ENCODE measurements around the gene KRT82.
"Not testable (repeated sequence)": the region's sequence is repeated elsewhere in the genome, so short reads cannot be mapped to it uniquely, and the experiment has no call there.

Gene KRT82

DNA sequence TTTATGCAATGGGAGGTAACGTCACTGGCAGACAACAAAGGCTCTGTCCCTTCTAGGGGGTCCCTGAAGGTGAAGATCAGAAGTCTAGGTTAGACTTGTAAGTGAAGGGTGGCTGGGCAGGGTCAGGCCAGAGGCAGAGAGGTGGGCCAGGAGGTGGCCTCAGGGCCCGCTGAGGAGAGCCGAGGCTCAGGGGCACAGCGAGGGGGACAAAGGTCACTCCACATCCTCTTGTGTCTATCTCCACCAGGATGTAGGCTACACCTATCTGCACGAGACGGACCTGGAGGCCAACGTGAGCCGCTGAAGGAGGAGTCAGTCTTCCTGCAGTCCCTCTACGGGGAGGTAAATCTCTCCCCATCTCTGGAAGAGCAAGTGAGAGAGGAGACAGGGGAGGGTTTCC is 59.1 kb downstream of the KRT82 start:
- ChIA-PET CTCF (no interaction called here), POLR2A (interaction anchor here (1.5 kb wide), 1 partner anchor 8 kb away, joined by 3 read pairs; no protein-coding TSS in a partner anchor)
- no peak for TF ChIP-seq NFRKB (IDR thresholded peaks at IDR 0.05)
- no peak for TF ChIP-seq CTBP1 (IDR thresholded peaks at IDR 0.05; ENCODE audit: borderline replicate concordance)
- TF ChIP-seq L3MBTL2 (conservative IDR thresholded peaks at IDR 0.05), result no peak
- no peak for TF ChIP-seq LEF1 (IDR thresholded peaks at IDR 0.05; ENCODE audit: borderline replicate concordance)
- no peak for TF ChIP-seq ELF4 (IDR thresholded peaks at IDR 0.05)
- no peak for TF ChIP-seq ARNT (IDR thresholded peaks at IDR 0.05)
- no peak for TF ChIP-seq HDGF (IDR thresholded peaks at IDR 0.05; ENCODE audit: borderline replicate concordance)
- TF ChIP-seq, protein P1, sequence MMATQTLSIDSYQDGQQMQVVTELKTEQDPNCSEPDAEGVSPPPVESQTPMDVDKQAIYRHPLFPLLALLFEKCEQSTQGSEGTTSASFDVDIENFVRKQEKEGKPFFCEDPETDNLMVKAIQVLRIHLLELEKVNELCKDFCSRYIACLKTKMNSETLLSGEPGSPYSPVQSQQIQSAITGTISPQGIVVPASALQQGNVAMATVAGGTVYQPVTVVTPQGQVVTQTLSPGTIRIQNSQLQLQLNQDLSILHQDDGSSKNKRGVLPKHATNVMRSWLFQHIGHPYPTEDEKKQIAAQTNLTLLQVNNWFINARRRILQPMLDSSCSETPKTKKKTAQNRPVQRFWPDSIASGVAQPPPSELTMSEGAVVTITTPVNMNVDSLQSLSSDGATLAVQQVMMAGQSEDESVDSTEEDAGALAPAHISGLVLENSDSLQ (IDR thresholded peaks at IDR 0.05), result no peak
- no peak for TF ChIP-seq SP1 (IDR thresholded peaks at IDR 0.05)
- no peak for TF ChIP-seq ZNF384 (IDR thresholded peaks at IDR 0.05)
- TF ChIP-seq FOXM1 (IDR thresholded peaks at IDR 0.05; ENCODE audit: borderline replicate concordance), result no peak
- TF ChIP-seq SUZ12 (IDR thresholded peaks at IDR 0.05), result no peak
- no peak for TF ChIP-seq BHLHE40 (IDR thresholded peaks at IDR 0.05; ENCODE audit: borderline replicate concordance)
- no peak for TF ChIP-seq FOXA1 (IDR thresholded peaks at IDR 0.05)
- no peak for TF ChIP-seq FOXK2 (IDR thresholded peaks at IDR 0.05)
- no peak for TF ChIP-seq TARDBP (IDR thresholded peaks at IDR 0.05)
- DNase-seq (ENCODE audit: extremely low spot score), result no peak

DNA sequence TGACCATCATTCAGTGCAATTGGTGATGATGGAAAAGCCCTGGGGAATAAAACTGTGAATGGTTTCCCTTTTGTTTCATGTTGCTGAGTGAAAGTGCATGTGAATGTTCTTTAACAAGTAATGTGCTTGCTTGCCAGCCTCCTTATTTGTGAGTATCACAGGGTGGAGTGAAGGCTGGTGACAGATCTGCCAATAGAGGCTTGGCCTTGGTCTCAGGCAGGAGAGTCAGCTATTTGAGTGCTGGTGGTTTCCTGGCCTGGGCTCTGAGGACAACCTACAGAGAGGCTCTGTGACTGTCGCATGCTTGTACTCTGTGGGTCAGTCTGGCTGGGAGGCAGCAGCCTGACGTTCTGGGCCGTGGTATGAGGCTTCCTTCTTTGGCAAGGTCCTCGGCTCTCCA is 59.5 kb downstream of the KRT82 start:
- DNase-seq (ENCODE audit: extremely low spot score), result no peak
- CTCF ChIA-PET, result no interaction called here
- POLR2A ChIA-PET, result interaction anchor here (1.5 kb wide), 1 partner anchor 8 kb away, joined by 3 read pairs; no protein-coding TSS in a partner anchor
- TF ChIP-seq CTBP1 (IDR thresholded peaks at IDR 0.05; ENCODE audit: borderline replicate concordance) (no peak), NFRKB (IDR thresholded peaks at IDR 0.05) (no peak), SUZ12 (IDR thresholded peaks at IDR 0.05) (no peak), LEF1 (IDR thresholded peaks at IDR 0.05; ENCODE audit: borderline replicate concordance) (no peak), FOXM1 (IDR thresholded peaks at IDR 0.05; ENCODE audit: borderline replicate concordance) (no peak), BHLHE40 (IDR thresholded peaks at IDR 0.05; ENCODE audit: borderline replicate concordance) (no peak), FOXK2 (IDR thresholded peaks at IDR 0.05) (no peak), ARNT (IDR thresholded peaks at IDR 0.05) (no peak), SP1 (IDR thresholded peaks at IDR 0.05) (no peak)

DNA sequence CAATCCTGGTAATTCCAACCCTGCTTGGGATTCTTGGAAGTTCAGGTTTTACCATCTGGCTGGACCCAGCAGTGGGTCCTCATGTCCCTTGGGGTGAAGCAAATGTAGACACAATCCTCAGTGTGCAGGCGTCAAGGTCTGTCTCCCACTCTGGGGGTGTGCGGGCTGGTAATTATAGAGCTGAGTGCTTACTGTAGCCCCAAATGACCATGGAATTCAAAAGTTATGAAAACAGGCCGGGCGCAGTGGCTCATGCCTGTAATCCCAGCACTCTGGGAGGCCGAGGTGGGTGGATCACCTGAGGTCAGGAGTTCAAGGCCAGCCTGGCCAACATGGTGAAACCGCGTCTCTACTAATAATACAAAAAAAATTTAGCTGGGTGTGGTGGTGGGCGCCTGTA is 61.1 kb downstream of the KRT82 start:
- DNase-seq (ENCODE audit: extremely low spot score); CTCF ChIA-PET; POLR2A ChIA-PET: not testable (repeated sequence)

DNA sequence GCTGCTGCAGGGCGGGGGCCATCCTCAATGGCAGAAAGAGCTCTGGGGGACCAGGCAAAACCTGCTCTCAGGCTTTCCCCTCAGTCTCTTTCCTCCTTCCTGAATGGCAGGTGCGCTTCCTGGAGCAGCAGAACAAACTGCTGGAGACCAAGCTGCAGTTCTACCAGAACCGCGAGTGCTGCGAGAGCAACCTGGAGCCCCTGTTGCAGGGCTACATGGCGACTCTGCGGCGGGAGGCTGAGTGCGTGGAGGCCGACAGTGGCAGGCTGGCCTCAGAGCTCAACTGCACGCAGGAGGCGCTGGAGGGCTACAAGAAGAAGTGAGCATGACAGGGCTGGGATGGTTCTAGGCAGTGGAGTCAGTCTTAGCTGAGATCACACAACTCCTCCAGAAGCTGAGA is 62.0 kb downstream of the KRT82 start:
- no peak for DNase-seq (ENCODE audit: extremely low spot score)
- ChIA-PET CTCF (no interaction called here), POLR2A (no interaction called here)
- TF ChIP-seq L3MBTL2 (conservative IDR thresholded peaks at IDR 0.05) (no peak), HDGF (IDR thresholded peaks at IDR 0.05; ENCODE audit: borderline replicate concordance) (no peak), ZNF384 (IDR thresholded peaks at IDR 0.05) (no peak), FOXM1 (IDR thresholded peaks at IDR 0.05; ENCODE audit: borderline replicate concordance) (no peak), FOXK2 (IDR thresholded peaks at IDR 0.05) (no peak), CTBP1 (IDR thresholded peaks at IDR 0.05; ENCODE audit: borderline replicate concordance) (no peak)
